ENCODE measurements around the gene COL15A1. TPM values are rescaled to one million over a fixed set of nuclear protein-coding genes. Genes with fewer than 3 reads are reported as not detected.

COL15A1 gene
- total RNA-seq, 1 experiment from 2014 or later, result not detected

- H3K4me1 Mint-ChIP-seq, result peaks cover 4 to 5% of the 10 kb centered on the region in 2 experiments; a peak in 3 of 4 replicates
- H3K27me3 Mint-ChIP-seq (ENCODE audit: low read depth), result peaks cover 3% of the 10 kb centered on the region
These were observed 38.7 kb upstream of the COL15A1 start for GRCh38 chr9:98905015-98905414.

More at GRCh38 chr9:98905015-98905414, 38.7 kb upstream of the COL15A1 start:
- Histone ChIP-seq H3K23ac (ENCODE audit: insufficient read length, low read depth, low read length) (no peak overlapping the region), H3K4me1 (ENCODE audit: insufficient read depth, low read length) (no peaks in the 10 kb centered on the region; the same call in 1 of the 2 replicates), H2BK12ac (ENCODE audit: insufficient read length, low read depth, low read length) (no peak overlapping the region), H2AFZ (ENCODE audit: low read length) (no peak overlapping the region), H3K79me1 (ENCODE audit: insufficient read depth, low read depth, low read length, poor library complexity, severe bottlenecking) (no peaks in the 10 kb centered on the region), H3K56ac (ENCODE audit: insufficient read length, low read depth, low read length) (no peak overlapping the region), H3K4ac (ENCODE audit: low read depth, low read length) (no peak overlapping the region), H3K14ac (ENCODE audit: insufficient read depth, low read length) (no peak overlapping the region), H3K23me2 (ENCODE audit: insufficient read length, low read depth, low read length, poor library complexity, severe bottlenecking) (no peaks in the 10 kb centered on the region), H3K4me2 (ENCODE audit: insufficient read depth, insufficient read length, low read length) (no peak overlapping the region), H3T11ph (ENCODE audit: low read length) (no peak overlapping the region), H2BK120ac (ENCODE audit: low read depth, low read length, poor library complexity, severe bottlenecking) (no peak overlapping the region), H3K27ac (ENCODE audit: insufficient read length, low read depth, low read length) (no peak overlapping the region), H4K91ac (ENCODE audit: insufficient read length, low read depth, low read length) (no peak overlapping the region), H2BK15ac (ENCODE audit: low read depth, low read length) (no peak overlapping the region), H2BK5ac (ENCODE audit: insufficient read length, low read length) (no peak overlapping the region), H3K9ac (ENCODE audit: extremely low read depth, insufficient read length, low read length) (no peak overlapping the region), H2BK20ac (ENCODE audit: low read depth, low read length, poor library complexity, severe bottlenecking) (no peak overlapping the region), H3K9me3 (ENCODE audit: control insufficient read depth, low read depth, low read length) (no peaks in the 10 kb centered on the region), H3K79me2 (ENCODE audit: insufficient read depth, low read length) (no peaks in the 10 kb centered on the region), H4K5ac (ENCODE audit: insufficient read length, low read depth, low read length) (no peak overlapping the region), H4K20me1 (ENCODE audit: control insufficient read depth, insufficient read depth, insufficient read length) (no peaks in the 10 kb centered on the region), H3K27me3 (ENCODE audit: insufficient read depth, low read length) (no peaks in the 10 kb centered on the region), H2AK5ac (ENCODE audit: insufficient read length, low read length) (no peak overlapping the region), H4K8ac (replicated peaks; ENCODE audit: insufficient read length, low read depth, low read length) (no peak overlapping the region), H3K18ac (ENCODE audit: insufficient read length, low read depth, low read length) (no peak overlapping the region)
- H3K9me3 Mint-ChIP-seq, result no peaks in the 10 kb centered on the region
- WGBS (ENCODE audit: extremely low coverage, insufficient read length, low lambda C conversion rate), result no CpG with 5 or more reads among the region's 4 CpGs
- TF ChIP-seq CTCF (conservative IDR thresholded peaks at IDR 0.05), result no peak
- no peaks in the 10 kb centered on the region for H3K36me3 Mint-ChIP-seq (ENCODE audit: insufficient read depth in 1 of 3, low read depth in 3 of 3)
- no peak overlapping the region for H3K4me3 Mint-ChIP-seq
- no peak for DNase-seq
- no peak overlapping the region for H3K27ac Mint-ChIP-seq
